GM12878 (cell line): ENCODE measurements around the gene DDR1.

Source experiments
- CTCF ChIP-seq, 3 experiments: IDR thresholded peaks in 2 of 3; conservative IDR thresholded peaks in 1 of 3; 2 replicates each; pipeline ENCODE4 v1.5.1; 2011; ENCODE audit warnings: low read depth in 3 of 3, low read length in 3 of 3, mild to moderate bottlenecking in 3 of 3, control low read depth in 2 of 3, moderate library complexity in 2 of 3, inconsistent platforms in 1 of 3, mixed read lengths in 1 of 3; ENCODE audit not compliant: control insufficient read depth in 2 of 3, insufficient read depth in 1 of 3; ENCODE audit errors: extremely low read depth in 1 of 3
- FOXK2 ChIP-seq: fragments of 450-650 bp; IDR thresholded peaks from 2 replicates; pipeline ENCODE4 v1.6.1; 2017; ENCODE audit warnings: mild to moderate bottlenecking, moderate library complexity
- POLR2AphosphoS2 ChIP-seq: IDR thresholded peaks from 2 replicates; pipeline ENCODE4 v1.6.1; 2011; ENCODE audit warnings: low read depth, mild to moderate bottlenecking, low read length, improper control_type of control experiment, moderate library complexity
- ZNF384 ChIP-seq: IDR thresholded peaks from 2 replicates; pipeline ENCODE4 v1.6.1; 2012; ENCODE audit warnings: low read depth, mild to moderate bottlenecking, low read length, improper control_type of control experiment, borderline replicate concordance
- TF ChIP-seq, protein P1 (sequence below): IDR thresholded peaks from 2 replicates; pipeline ENCODE4 v1.6.1; 2012; ENCODE audit warnings: mild to moderate bottlenecking, low read depth, low read length

DNA sequence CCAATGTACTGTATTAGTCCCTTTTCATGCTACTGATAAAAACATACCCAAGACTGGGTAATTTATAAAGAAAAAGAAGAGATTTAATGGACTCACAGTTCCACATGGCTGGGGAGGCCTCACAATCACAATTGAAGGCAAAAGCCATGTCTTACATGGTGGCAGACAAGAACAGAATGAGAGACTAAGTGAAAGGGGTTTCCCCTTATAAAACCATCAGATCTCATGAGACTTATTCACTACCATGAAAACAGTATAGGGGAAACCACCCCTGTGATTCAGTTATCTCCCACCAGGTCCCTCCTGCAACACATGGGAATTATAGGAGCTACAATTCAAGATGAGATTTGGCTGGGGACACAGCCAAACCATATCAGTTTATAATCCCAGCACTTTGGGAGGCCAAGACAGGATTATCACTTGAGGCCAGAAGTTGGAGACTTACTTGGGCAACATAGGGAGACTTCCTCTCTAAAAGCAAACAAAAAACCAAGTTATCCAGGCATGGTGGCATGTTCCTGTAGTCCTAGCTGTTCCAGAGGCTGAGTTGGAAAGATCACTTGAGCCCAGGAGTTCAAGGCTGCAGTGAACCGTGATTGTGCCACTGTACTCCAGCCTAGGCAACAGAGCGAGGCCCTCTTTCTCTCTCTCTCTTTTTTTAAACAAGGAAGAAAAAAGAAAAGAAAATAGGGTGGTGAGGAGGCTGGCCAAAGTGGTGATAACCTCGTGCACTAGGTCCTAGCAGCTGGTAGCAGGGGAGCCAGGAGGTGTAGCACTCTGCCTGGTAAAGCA lies 22.9 kb upstream of the DDR1 start:
- TF ChIP-seq POLR2AphosphoS2 (no peak), ZNF384 (no peak), FOXK2 (no peak), CTCF (IDR thresholded peaks at IDR 0.05 in 2 of 3, conservative IDR thresholded peaks at IDR 0.05 in 1 of 3; ENCODE audit: control insufficient read depth in 2 of 3, extremely low read depth in 1 of 3, insufficient read depth in 1 of 3, low read depth in 3 of 3, low read length in 3 of 3) (no peak)
- TF ChIP-seq, protein P1, sequence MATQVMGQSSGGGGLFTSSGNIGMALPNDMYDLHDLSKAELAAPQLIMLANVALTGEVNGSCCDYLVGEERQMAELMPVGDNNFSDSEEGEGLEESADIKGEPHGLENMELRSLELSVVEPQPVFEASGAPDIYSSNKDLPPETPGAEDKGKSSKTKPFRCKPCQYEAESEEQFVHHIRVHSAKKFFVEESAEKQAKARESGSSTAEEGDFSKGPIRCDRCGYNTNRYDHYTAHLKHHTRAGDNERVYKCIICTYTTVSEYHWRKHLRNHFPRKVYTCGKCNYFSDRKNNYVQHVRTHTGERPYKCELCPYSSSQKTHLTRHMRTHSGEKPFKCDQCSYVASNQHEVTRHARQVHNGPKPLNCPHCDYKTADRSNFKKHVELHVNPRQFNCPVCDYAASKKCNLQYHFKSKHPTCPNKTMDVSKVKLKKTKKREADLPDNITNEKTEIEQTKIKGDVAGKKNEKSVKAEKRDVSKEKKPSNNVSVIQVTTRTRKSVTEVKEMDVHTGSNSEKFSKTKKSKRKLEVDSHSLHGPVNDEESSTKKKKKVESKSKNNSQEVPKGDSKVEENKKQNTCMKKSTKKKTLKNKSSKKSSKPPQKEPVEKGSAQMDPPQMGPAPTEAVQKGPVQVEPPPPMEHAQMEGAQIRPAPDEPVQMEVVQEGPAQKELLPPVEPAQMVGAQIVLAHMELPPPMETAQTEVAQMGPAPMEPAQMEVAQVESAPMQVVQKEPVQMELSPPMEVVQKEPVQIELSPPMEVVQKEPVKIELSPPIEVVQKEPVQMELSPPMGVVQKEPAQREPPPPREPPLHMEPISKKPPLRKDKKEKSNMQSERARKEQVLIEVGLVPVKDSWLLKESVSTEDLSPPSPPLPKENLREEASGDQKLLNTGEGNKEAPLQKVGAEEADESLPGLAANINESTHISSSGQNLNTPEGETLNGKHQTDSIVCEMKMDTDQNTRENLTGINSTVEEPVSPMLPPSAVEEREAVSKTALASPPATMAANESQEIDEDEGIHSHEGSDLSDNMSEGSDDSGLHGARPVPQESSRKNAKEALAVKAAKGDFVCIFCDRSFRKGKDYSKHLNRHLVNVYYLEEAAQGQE: no peak
